GM21447 (cell line): ENCODE measurements around the gene SPTLC2.
A peak's percentile ranks its signal among the peaks of the same experiment; 100 is the strongest.

Source experiments
- ATAC-seq: cut with Tn5 transposase; IDR thresholded peaks from one replicate; pipeline ENCODE4 v1.9.1; 2021; ENCODE audit not compliant: unreplicated experiment

SPTLC2 gene

DNA sequence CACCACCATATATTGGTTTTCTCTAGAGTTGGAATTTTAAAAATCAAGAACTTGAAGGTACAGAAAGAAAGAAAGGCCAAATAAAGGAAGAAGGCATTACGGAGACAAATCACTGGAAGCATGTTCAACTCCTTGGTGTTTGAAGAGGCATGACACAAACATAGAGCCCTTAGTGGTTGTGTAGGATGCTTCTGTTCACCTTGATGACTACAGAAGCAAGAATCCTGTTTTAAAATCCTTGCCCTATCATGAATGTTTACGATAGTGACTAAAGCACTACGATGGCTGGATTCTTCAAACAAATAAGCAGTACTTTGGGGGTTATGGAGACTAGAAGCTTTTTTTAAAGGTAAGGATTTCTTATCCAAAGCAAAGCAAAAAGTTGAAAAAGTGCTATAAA lies 107.6 kb downstream of the SPTLC2 start:
- no peak for ATAC-seq

- no peak for ATAC-seq
Observed at GRCh38 chr14:77508249-77508648, 108.2 kb downstream of the SPTLC2 start.

GRCh38 chr14:77507762-77508161 lies 108.7 kb downstream of the SPTLC2 start:
- ATAC-seq = no peak

GRCh38 chr14:77505031-77505430 lies 111.4 kb downstream of the SPTLC2 start:
- ATAC-seq = no peak

DNA sequence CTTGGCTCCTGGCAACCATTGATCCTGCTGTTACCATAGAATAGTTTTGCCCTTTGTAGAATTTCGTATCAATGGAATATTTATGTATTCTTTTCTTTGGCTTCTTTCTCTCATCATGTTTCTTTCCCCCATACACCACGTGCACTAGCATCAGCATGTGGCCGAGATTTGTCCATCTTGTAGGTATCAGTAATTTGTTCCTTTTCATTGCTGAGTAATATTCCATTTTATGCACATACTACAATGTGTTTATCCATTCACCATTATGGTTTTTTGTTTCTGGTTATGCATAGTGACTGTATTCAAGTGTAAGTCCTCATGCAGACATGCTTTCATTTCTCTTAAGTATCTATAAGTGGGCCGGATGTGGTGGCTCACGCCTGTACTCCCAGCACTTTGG lies 113.3 kb downstream of the SPTLC2 start:
- ATAC-seq = no peak

DNA sequence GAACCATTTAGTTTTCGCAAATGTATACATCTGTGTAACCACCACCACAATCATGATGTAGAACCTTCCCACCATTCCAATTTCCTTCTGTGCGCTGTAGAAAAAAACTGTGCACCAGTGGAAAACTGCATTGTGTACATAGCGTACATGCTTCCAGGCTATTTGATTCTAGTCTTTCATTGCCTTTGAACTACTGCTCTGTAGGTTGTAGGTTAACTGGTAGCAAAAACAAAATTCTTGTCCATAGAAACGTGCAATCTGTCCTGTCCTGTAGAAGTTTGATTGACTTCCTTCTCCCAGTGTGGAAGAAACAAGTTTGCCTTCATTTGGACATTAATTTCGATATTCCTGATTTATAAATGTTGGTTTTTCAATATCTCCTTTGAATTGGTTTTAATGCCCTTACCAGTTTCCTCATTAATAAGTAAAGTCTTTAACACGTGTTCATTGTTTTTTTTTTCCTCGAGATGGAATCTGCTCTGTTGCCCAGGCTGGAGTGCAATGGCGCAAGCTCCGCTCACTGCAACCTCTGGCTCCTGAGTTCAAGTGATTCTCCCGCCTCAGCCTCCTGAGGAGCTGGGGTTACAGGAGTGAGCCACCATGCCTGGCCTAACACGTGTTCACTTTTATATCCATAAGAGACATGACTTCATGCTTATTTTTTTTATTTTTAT lies 114.2 kb downstream of the SPTLC2 start:
- no peak for ATAC-seq

DNA sequence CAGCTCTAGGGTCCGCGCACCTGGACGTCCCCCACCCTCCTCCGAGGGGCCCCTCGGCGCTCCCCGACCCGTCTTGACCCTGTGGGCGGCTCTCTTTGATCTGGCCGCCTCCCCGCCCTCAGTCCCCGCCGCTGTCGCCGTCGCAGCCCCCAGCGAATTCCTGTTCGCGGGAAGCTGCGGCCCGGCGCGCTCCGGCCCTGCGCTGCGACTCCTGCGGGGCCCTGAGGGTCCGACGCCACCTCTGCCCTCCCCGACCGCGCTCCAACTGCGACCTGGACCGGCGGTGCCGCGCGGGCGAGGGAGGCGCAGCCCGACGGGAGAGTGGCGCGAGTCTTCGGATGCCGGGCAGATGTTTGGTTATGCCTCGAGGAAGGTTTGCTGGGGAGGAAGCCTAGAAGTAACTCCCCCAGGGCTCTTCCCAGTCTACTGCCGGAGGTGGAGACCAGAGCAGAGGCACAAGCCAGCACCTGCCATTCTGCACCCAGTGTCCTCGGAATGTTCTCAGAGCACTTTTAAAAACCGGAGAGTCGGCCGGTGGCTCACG lies 117.4 kb downstream of the SPTLC2 start:
- ATAC-seq = no peak

DNA sequence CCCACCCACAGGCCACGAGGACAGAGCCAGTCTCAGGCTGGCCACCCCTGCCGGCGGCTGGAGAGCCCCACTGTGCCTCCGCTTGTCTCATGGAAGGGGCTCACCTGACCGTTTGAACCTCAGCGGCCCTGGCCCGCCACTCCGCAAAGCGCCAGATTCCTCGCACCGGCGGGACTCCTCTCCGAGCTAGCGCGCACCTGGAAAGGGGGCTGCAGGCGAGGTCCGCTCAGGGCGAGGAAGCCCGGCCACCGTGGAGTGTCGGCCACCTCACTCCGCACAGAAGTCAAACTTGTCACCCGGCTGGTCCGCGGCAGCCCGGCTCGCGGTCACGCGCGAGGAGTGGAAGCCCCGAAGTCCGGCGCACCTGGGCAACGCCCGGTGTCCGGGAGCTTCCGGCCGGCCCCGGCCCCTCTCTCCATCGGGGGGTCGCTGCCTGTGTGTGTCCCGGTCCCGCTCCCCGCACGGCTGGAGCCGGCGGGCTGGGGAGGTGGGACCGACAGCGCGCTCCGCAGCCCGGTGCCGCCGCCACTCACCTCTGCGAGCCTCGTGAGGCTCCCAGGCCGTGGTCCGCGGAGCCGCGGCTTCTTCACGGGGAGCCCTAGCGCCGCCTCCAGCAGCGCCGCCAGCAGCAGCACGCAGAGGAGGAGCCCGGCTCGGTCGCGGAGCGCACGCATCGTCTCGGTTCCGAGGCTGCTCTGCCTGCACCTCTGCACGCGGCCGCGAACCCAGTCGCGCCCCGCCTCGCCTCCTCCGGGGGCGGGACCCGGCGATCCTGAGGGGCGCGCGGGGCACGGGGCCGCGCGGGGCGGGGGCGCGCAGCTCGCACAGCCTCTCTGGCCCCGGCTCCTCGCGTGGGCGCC lies 118.1 kb downstream of the SPTLC2 start, which contains the start of gene ISM2:
Gene ISM2 (minus strand): TSS at position 697 of the 860 bp plus-strand sequence. CDS start 23 bp downstream, at position 674.
- no peak for ATAC-seq

DNA sequence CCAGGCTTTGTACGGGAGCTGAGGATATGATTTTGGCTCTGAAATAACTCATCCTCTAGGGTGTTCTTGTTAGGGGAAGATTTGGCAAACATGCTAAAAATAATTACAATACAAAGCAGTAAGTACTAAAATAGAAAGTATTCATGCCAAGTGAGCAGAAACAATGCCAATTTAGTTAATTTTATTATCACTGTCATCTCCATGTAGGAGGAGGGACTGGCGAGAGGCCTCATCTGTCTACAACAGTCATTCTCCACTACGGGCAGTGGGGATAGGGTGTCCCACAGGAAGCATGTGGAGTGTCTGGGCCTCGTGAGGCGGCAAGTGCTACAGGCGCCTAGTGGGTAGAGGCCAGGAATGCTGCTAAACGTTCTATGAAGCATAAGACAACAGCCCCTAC lies 121.1 kb downstream of the SPTLC2 start:
- no peak for ATAC-seq

DNA sequence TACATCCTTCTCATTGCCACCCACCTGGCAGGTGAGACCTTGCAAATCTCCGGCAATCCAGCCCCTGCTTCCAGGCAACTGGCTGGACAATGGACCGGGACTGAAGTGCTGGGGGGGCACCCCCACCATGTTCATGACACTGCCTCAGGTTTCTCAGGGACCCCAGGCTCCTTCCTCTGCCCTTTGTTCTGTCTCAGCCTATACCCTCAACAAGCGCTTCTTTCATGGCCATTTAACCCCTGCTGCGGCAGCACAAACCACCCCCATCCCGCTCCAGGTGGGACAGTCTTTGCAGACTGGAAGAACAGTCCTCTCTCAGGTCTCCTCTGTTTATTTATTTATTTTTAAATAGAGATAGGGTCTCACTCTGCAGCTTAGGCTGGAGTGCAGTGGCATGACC lies 125.4 kb downstream of the SPTLC2 start:
- no peak for ATAC-seq

DNA sequence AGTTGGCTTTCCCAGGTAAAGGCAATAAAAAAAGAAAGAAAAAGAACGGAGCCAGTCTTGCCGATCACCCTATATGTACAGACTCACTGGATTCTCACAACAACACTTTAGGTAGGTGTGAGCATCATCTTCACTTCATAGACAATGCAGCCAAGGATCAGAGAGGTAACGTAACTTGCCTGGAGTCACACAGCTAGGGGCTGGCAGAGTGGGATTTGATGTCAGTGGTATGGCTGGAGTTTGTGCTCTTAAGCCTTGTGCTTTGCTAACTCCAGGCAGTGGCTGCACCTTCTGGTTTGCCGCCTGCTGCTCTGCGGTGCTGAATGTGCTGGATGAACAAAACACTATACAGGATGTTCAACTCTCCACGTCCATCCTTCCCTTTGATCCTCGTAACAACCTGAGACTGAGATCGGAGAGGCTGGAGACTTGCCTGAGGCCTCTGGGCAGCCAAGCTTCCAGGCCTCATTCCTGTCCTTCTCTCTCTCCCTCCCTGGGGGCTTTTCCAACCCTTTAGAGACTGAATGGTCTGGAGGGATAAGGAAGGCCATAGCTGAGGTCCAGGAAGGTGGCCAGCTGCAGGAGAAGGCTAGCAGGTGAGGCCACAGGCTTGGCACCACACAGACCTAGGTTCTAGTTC lies 126.0 kb downstream of the SPTLC2 start:
- no peak for ATAC-seq

DNA sequence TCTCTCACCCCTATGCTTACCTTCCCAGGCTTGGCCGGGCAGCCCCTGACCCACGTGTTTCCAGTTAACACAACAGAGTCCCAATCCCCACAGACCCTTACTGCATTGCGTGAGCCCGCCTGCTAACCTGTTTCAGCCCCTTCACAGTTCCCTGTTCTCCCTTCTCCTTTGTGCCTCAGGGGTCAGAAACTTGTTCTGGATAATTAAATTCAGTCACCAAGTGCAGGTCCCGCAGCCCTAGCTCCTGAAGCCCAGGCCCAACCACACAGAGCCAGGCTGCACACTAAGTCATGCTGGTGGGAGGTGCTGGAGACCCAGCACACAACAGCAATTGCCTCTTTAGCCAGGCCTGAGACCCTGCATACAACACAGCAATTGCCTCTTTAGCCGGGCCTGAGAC lies 127.4 kb downstream of the SPTLC2 start:
- ATAC-seq = no peak

DNA sequence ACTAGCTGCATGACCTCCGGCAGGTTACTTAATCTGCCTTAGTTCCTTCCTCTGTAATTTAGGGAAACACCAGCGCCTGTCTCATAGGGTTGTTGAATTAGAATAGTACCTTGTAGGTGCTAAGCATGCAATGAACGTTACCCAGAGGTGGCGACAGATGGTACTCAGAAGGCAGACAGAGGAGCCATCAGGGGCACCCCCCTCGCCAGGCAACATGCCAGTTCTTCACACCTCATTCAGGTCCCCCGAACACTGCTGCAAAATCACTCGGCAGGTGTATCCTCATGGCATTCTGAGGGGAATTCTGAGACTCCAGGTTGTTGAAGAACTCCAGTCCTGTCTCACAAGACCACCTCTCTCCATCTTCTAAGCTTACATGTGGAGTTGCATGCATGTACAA lies 127.9 kb downstream of the SPTLC2 start:
- no peak for ATAC-seq

DNA sequence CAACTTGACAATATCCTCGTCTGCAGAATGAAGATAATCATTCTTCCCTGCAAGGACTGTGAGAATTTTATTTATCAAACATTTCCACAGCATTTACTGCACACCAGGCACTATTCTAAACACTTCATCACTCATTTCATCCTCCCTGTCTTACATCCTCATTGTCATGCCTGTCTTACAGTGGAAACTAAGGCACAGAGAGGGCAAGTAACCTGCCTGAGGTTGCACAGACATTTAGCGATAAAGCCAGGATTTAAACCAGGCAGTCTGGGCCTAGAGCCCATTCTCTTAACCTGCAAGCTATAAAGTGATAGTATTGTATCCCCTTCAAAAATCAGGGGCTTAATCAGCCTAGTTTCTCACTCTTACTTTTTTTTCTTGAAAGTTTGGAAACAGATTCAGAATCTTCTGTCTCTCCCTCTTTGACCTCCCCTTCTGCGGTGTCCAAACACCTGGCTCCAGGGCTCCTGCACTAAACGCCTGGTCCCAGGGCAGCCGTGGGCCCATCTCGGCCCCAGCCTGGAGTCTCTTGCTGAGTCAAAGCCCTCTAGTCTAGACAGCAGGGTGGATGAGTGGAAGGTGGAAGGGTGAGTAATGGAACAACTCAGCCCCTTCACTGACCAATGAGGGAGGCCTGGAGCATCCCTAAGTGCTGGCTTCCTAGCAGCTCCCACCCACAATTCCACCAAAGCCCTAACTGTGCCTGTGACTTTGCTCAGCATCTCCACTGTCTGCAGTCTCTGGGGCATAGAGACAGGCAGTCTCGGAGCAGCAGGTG lies 130.3 kb downstream of the SPTLC2 start:
- no peak for ATAC-seq

GRCh38 chr14:77485256-77485655 lies 131.2 kb downstream of the SPTLC2 start:
- ATAC-seq = no peak

DNA sequence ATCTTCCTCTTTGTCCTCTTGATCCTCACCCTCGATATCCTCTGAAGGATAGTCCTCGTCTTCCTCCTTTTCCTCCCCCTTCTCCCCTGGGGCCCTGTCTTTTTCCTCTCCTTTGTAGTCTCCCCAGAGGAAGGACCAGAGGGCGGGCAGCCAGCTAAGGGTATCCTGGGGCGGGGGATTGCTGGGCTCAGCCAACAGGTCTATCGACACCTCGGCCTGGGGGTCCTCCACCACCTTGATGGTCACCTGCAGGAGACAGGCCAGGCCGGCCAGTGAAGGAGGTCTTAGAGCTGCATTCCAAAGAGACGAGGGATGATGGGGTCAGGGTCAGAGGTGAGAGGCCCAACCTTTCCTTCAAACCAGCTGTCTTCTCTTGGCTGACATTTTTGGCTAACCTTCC lies 134.0 kb downstream of the SPTLC2 start:
- ATAC-seq = no peak

DNA sequence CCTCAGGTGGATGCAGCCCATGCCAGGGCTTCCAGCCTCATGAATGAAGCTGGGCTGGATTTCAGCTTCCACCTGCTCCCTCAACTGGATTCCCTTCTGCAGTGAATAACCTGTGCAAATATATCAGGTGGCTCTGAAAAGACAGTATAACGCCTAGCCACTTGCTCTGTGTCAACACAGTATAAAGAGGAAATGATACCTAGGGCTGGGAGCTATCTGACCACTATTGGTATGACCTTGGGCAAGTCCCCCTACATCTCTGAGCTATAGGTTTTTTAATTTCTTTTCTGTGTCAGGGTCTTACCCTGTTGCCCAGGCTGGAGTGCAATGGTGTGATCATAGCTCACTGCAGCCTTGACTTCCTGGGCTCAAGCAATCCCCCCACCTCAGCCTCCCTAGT lies 137.6 kb downstream of the SPTLC2 start:
- ATAC-seq = peak; percentile 92

- ATAC-seq = no peak
Observed at GRCh38 chr14:77478029-77478428, 138.4 kb downstream of the SPTLC2 start.

- no peak for ATAC-seq
Observed at GRCh38 chr14:77475432-77476115, 140.9 kb downstream of the SPTLC2 start.

DNA sequence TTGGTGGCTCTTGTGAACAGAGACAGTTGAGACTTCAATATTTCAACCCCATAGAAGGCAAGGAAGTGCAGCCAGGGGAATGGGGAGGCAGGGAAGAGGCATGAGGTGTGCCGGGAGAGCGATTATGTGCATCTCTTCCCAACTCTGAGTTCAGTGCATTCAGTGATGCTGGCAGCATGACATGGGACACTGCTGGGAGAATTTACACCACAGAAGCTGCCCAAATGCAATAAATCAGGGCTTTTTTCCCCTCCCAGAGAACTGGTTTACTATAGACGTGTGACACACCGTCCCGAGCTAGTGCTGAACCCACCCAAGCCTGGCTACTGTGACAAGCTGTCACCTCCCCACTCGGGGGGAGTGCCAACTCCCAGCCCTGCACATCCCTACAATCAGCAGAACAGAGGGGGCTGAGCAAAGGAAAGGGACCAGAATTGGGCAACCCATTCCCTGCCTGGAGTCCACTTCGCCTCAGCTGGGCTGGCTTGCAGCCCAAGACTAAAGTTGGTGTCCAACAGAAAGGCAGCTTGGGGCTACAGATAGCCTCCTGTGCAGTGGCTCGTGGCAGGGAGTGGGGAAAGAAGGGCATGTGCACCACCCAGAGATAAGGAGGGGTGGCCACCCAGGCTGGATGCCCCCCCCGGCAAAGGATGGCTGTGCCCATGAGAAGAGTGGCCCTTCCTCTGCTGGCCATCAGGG lies 141.8 kb downstream of the SPTLC2 start:
- no peak for ATAC-seq
